ENCODE measurements around the gene COPZ1.
"Not testable (repeated sequence)": the region's sequence is repeated elsewhere in the genome, so short reads cannot be mapped to it uniquely, and the experiment has no call there.

Gene COPZ1

DNA sequence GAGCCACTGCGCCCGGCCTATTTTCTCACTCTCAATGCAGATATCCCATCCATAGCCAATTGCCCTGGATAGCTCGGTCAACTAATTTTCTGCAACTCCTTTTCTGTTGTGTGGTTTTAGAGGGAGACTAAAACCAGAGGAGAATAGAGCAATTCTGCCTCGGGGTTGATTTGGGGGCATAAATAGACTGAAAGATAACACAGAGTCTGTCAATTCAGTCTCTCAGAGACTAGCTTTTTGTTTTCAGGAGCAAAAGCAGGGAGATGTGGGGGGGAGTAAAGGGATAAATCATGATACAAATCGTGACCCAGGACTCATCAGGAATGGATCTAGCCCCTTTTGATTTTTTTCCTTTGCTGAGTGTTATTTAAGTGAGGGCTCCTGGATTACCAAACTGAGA, 6.5 kb downstream of the COPZ1 start:
- DNase-seq (ENCODE audit: low spot score) (no peak), FAIRE-seq (no peak)

DNA sequence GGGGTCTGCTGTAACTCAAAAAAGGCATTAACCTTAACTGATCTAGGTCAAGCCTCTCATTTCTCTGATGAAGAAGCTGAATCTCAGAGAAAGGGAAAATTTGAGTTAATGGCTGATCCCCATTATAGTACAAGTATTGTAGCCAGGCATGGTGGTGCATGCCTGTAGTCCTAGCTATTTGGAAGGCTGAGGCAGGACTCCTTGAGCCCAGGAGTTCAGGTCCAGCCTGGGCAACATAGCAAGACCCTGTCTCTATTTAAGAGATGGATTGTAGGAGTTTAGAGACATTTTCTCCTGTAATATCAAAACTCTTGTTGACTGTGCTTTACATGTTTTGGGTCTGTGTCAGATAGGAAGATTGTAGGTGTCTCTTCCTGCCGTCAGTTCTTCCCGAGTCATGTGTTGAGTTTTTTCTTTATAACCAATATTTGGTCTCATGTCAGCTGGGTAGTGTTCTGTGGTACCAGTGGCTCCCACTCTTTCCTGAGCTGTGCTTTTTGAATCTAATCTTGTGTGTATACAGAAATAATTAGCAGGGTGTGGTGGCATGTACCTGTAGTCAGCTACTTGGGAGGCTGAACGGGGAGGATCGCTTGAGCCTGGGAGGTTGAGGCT, 8.6 kb downstream of the COPZ1 start:
- DNase-seq (ENCODE audit: low spot score) (no peak), FAIRE-seq (no peak)

DNA sequence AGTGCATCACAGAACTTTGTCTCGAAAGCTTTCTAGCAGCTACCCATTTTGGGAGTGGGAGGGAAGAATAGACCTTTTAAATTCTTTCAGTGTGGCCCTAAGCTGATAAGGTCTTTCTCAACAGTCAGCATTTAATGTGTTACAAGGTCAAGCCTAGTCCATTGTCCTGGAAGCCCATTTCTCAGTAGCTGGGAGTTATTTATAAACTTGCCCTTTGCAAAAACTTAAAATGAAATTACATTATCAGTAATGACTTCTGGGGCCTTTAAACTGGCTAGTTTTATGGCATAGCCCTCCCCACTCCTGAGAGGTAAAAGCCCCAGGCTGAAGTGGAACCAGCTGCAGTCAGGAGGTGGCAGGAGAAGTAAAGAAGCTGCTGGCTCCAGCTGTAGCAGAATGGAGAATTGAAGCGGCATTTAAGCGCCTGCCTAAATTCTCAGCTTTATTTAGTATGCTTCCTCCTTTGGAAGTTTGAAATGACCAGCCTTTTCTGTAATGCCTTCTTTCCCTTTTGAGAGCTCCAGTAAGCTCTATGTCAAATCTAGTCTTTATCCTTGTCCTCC, 12.4 kb downstream of the COPZ1 start:
- FAIRE-seq (no peak), DNase-seq (ENCODE audit: low spot score) (no peak)

DNA sequence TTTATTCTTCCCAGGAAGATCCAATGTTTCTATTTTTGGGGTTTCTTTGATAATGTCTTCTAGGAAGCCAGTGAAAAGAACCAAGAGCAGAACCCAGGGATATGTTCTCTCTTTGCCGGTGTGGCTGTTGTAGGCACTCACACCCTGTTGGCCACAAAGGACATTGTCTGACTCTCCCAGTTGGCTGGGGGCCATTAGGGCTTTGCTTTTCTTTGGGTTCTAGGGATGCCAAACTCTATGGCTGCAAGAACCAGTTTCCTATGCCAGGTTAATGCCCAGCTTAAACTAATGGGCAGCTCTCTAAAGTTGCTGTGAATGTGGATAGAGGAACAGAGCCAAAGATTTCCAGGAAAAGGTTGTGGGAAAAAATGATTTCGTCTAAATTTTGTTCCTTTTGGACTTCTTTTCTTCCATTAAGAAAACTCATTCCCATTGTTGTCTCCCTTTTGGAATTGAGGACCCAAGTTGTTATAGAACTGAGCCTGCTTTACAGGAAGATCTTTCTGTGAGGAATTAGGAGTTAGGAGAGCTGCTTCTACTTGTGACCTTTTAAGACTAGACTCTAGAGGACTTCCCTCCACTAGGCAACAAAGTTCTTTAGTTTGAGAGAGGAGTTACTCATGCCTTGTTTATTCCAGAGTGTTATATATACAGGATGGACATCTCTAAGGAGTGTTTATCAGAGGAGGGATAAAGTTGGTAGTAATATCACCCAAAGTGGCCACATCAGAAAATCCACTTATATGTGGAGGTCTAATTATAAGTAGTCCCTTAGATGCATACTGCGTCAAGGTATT, 13.1 kb downstream of the COPZ1 start:
- DNase-seq (ENCODE audit: low spot score) (no peak), FAIRE-seq (no peak)

DNA sequence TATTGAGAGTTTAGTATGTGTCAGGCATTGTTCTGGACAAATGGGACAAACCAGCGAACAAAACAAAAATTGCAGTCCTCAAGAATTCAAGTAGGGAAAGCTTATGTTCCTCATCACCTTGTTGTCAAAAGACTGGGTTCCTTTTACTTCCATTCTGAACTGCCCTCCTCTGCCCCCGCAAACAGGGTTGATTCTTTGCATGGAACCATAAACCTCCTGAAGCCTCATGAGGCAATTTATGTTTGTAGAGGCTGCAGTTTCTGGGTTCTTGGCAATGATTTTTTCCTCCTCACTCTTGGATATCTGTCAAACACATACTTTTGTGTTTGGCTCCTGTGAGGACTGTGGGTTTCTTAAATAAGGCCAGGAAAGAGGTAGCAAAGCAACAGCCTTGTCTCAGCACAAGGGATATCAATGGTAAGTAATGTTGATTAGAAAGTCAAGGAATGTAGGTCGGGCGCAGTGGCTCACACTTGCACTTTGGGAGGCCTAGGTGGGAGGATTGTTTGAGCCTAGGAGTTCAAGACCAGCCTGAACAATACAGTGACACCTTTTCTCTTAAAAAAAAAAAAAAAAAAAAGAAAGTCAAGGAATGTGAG, 13.9 kb downstream of the COPZ1 start:
- FAIRE-seq (no peak), DNase-seq (ENCODE audit: low spot score) (no peak)

DNA sequence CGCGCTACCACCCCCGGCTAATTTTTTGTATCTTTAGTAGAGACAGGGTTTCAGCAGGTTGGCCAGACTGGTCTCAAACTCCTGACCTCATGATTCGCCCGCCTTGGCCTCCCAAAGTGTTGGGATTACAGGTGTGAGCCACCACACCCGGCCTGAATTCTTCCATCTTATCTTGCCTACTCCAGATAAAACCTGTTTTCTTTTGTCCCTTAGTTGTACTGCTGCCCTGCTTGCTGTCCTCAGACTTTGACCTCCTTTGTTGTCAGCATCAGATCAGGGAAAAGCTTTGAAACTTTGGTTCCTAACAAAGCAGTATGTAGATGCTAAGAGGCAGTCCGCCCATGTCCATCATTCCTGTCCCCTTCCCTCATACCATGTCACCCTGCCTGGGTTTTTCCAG, 15.9 kb downstream of the COPZ1 start:
- no peak for DNase-seq (ENCODE audit: low spot score)
- FAIRE-seq: no peak

DNA sequence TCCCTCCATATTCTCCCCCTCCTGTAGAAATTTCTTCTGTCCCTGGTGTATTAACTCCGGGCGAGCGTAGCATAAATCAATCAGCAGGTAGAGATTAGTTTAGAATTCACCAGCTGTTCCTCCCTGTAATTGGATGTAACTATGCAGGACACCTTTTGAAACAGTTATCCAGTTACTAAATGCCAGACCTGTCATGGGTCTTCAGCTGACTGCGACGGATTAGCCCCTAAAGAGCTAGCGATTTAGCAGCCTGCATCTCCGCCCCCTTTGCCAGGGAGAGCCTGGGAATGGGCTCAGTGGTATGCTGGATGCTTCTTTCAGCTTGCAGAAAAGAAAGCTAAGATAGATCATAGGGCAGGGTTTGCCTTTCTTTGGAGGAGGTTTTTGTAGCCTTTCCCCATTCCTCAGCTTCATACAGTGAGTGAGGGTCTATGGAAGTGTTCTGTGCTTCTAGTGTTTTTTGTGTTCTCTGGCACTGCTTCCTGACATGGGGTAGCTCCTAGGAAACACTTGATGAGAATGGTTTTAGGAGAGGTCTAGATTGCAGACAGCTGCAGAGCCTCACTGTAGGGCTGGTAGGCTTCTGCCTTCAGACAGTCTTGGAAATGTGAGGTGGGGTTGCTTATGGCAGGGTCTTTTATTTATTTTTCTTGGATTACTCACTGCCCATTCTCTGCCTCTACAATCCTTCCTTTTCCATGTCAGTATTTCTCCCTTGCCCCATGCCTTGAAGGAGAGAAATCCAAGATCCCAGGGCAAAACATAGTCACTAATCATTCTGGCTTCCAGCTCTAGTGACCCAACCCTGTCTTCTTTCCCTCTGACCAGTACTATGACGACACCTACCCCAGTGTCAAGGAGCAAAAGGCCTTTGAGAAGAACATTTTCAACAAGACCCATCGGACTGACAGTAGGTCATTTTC, 16.7 kb downstream of the COPZ1 start:
- DNase-seq (ENCODE audit: low spot score): no peak
- FAIRE-seq: no peak

DNA sequence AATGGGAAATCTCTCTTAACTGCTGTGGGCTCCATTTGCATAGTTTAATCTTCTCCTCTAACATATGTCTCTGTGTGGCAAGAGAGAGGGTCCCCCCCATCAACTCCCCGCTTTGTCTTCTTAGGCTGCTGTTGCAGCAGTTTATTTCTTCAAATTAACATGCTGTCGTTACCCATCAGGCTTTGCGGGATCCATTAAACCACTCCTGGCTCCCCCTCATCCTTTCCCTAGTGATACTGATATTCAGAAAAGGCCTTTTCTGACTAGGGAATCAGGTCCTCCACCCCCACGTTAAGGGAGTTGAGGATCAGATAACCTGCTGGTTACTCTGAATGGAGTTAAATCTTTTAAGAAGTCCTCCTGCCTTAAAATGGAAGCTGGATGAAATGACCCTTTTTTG, 24.1 kb downstream of the COPZ1 start:
- FAIRE-seq (no peak), DNase-seq (ENCODE audit: low spot score) (no peak)

DNA sequence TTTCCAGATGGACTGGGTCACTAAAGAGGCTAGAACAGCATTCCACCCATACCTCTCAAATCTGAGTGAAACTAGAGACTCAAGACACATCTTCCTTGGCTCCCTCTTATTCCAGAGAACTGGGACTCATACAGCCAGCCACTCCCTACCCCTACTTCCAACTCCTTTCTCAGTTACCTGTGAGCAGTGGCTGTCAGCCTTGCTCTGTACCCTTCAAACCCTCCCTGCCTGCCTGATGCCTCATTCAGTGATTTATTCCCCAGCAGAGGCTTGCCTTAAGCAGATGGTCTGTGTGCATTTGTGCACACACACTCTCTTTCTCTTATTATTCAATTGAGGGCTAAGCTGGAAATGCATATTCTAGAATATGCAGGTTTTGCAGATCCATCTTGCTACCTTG, 24.7 kb downstream of the COPZ1 start:
- FAIRE-seq: no peak

DNA sequence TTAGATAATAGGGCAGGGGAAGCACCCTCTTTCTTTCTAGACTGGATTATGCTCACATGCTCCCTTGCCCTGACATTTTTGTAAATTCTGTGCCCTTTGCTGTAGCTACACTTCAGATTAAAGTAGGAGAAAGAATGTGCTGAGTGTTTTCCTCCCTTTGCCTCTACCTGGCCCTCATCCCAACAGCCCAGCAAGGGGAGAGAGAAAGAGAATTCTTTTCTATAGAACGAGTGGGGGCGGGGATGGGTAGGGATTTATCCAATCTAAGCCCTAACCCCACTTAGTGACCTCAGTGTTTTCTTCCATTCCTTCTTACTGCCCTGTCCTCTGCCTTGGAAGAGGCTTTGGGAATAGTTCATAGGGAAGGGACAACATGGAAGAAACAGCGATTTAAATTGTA, 25.8 kb downstream of the COPZ1 start:
- DNase-seq (ENCODE audit: low spot score) (no peak), FAIRE-seq (no peak)

More for the DNA sequence above, 24.7 kb downstream of the COPZ1 start:
- no peak for DNase-seq (ENCODE audit: low spot score)

DNA sequence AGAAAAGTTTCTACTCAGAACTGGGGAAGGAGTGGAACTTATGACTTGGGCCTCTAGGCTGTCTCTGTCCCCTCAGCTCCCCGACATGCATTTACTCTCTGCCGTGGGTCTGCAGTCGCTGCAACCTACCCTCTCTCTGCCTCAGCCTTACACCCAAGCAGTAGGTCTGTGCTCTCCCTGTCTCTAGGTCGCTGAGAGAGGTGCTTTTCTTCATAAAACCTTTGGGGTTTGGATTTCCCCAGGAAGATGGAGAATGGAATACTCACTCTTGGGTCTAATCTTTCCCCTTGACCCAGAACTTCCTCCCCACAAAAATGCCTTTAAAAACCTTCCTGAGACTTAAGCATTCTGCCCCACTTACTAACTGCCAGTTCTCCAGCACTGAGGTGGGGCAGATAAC, 26.4 kb downstream of the COPZ1 start:
- DNase-seq (ENCODE audit: low spot score): no peak
- no peak for FAIRE-seq

DNA sequence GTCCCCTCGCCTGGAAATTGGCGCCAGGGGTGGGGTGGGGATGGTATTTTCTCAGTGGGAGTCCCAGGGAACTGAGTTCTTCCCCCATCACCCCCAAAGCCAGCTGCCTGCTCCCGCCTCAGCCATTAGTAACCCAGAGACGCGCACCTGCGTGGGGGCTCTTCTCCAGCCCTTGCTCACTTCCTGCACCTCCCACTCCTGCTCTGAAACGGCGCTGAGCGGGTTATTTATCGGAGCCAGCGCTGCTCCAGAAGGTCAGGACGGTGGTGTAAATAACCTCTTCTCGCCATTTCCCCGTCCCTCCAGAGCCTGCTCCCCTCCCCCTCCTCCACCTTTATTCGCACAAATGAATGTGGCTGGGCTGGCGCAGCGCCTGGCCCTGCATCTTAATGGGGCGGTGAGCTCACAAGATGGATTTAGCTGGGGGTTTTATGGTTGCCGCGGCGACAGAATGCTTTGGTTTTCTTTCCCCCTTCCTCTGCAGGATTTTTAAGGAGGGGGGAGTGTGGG, 27.1 kb downstream of the COPZ1 start:
- FAIRE-seq (no peak), DNase-seq (ENCODE audit: low spot score) (no peak)

DNA sequence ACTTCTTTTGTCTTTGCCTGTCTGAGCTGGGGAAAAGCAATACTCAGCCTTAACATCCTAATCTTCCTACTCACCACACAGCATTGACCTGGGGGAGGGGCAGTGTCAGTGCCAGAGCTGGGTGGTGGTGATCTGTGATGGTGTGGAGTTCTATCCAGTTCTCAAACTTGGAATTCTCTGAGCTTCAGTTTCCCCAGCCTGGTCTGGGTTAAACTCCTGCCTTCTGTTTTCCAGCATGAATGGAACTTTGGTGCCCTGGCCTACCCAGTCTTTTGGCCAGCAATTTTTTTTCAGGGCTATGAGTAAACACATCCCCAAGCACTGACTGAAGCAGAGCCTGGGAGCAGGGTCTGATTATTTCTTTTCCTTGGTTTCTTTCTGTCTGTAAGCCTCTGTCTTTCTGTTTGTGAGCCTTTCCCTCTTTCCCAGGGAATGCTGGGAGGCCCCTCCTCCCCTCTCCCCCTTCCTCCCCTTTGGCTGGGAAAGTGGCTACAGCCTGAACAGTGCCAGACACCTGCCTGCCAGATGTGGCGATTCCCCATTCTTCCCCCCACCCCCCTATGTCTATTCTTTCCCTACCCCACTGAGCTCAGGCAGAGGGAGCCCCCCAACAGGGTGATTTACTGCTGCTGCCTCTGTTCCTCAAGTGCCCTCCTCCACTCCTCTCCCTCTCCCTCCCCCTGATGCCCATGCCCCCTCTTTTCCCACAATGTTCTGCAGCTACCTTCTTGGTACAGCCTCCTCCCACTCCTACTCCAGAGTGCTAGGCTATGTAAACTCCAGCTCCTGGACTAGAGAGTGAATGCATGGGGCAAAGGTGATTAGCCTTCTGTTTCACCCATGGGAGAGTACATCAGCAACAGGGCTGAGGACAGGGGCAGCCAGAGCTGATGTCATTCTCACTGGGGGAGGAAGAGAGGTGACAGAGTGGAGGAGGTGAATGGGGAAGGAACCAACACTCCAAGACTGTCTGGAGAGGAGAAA, 28.3 kb downstream of the COPZ1 start:
- no peak for FAIRE-seq
- DNase-seq (ENCODE audit: low spot score): no peak

DNA sequence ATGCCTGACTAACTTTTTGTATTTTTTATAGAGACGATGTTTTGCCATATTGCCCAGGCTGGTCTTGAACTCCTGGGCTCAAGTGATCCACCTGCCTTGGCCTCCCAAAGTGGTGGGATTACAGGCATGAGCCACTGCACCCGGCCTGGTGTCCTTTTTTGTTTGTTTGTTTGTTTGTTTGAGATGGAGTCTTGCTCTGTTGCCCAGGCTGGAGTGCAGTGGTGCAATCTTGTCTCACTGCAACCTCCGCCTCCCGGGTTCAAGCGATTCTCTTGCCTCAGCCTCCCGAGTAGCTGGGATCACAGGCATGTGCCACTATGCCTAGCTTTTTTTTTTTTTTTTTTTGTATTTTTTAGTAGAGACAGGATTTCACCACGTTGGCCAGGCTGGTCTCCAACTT, 29.3 kb downstream of the COPZ1 start:
- not testable (repeated sequence) for DNase-seq (ENCODE audit: low spot score); FAIRE-seq

DNA sequence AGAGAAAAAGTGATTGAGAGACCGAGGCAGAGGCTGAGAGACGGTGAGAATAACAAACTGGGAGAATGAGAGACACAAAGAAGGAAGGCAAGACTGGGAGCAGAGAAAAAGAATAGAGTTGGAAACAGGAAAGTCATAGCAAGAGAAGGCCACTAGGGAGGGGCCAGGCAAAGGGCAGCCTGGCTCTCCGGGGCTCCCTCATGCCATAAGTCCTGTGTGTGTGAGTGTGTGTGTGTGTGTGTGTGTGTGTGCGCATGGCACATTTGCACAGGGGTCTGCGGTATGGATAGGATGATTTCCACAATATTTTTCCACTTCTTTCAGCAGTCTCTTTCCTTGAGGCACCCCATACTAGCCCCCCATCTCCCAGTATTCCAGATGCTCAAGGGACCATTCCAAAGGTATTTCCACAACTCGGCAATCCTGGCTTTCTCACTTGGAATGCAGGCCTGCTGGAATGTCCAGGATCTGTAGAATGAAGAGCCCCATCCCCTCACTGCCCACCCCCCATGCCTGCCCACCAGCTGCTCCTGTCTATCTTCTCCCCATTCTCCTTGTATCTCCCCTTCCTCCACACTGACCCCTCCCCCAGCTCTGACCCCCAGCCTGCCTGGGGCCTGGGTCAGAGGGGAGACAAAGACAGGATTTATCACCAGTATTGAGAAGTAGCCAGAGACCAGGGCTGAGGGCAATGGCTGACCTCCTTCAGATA, 30.3 kb downstream of the COPZ1 start:
- FAIRE-seq: no peak
- no peak for DNase-seq (ENCODE audit: low spot score)

DNA sequence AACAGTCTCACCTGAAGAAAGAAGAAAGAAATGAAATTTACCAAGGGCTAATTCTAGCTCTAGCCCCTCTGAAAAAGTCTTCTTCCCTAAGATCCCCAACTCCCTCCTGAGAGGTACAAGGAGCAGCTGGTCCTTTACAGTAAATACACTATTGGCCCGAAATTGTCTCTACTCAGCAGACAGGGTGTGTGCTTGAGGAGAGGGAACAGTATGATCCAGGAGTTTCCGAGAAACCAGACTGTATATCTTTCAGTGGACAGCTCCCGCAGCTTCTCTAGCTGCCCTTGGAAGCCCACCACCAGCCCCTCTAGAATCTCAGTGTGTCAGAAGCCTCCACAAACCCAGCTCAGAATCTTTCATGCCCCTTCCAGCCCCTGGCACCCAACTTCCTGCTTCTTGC, 31.3 kb downstream of the COPZ1 start:
- FAIRE-seq (no peak), DNase-seq (ENCODE audit: low spot score) (no peak)

DNA sequence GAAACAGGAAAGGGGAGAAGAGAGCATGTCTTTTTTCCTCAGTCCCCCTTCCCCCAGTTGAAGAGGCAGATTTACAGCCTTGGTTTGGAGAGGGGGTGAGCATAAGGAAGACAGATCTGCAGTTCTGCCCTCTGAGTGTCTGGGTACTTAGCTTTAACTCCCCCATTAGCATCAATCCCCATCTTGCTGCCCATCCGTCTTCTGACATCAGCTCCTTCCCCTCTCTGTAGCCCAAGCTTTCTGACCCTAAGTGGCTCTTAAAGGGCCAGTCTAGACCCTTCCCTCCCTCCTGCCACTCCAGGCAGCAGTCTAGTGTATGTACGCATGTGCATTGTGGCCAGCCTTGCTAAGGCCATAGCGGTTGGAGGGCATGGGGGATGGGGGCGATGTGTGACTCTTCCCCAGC, 32.0 kb downstream of the COPZ1 start:
- DNase-seq (ENCODE audit: low spot score) (no peak), FAIRE-seq (no peak)

DNA sequence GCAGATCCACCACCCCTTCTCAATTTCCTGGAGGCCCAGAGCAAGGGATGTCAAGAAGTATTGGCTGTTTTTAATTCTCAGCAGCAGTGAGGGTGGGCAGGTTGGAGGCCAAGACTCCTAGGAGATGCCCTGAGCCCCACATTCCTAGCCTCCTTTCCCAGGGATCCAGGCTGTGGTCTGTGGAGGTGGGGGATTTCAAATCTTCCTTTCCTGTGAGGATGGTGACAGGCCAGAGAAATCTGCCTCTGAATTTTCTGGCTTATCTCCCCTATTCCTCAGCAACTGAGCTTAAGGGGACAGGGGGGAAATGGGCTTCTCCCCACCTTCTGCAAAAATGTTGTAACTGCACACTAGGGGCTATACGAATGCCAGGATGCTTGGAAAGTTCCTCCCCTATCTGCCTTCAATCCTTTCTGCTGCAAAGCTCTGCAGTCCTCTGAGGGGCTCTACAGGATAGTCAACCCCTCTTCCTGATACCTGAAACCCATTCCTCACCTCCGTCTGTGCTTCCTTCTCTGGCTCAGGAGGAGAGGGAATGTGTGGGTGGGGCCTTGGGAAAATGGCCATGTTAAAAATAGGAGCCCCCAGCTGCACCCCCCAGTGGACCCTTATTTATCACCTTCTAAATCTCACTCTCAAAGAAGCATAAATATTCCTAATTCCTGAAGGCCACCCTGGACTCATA, 32.7 kb downstream of the COPZ1 start:
- DNase-seq (ENCODE audit: low spot score) (no peak), FAIRE-seq (no peak)
